HCT116 (cell line): ENCODE data around the gene TARBP1. TPM values are rescaled to one million over a fixed set of nuclear protein-coding genes. Genes with fewer than 3 reads are reported as not detected.

Experiments used
- ATAC-seq: fragments of 200-7000 bp; cut with Tn5 transposase; 2 replicates; pipeline ENCODE4 v1.9.1; 2020; ENCODE audit warnings: mild to moderate bottlenecking, moderate library complexity
- BruUV-seq: library from RNA; stranded (reverse); fragments of 400-500 nt; replicated peaks from 2 replicates; lab custom pipeline; 2021; lab: Mats Ljungman, UMichigan
- CTCF ChIA-PET: fragments of 300-600 bp; sonication (Branson Sonifier 250); formaldehyde crosslinking; loops from one replicate; lab custom pipeline; 2021; ENCODE audit warnings: antibody characterized with exemption; lab: Charles Lee
- POLR2A ChIA-PET: fragments of 300-600, 350-600 bp; sonication (Branson Sonifier 250); formaldehyde crosslinking; loops from one replicate; lab custom pipeline; 2021; ENCODE audit warnings: antibody characterized with exemption; lab: Charles Lee
- RAD21 ChIA-PET, 2 experiments: fragments of 300-600 bp; sonication (Branson Sonifier 250); formaldehyde crosslinking; loops; one replicate each; lab custom pipeline; 2023; ENCODE audit warnings: low total read pairs in 2 of 2; ENCODE audit not compliant: uncharacterized antibody in 2 of 2, unreplicated experiment in 2 of 2, low non-redundant PET in 1 of 2; lab: Charles Lee
- DNase-seq: peaks from one replicate; pipeline ENCODE4 v3.0.0-alpha.2; 2010; ENCODE audit warnings: low read depth, low spot score
- H2AFZ ChIP-seq: fragments of 200-600 bp; shearing (Covaris generic), sonication (generic); 2 replicates; pipeline ENCODE4 v1.6.1; 2017; ENCODE audit warnings: low read depth, mixed run types, mixed read lengths, antibody characterized with exemption, low read length; ENCODE audit not compliant: poor library complexity, severe bottlenecking
- H3K27ac ChIP-seq: 2 replicates; pipeline ENCODE4 v1.5.1; 2012; ENCODE audit warnings: low read depth, low read length
- H3K27me3 ChIP-seq: fragments of 200-600 bp; sonication (generic); 2 replicates; pipeline ENCODE4 v1.6.1; 2016; ENCODE audit warnings: mixed run types, low read length, mixed read lengths; ENCODE audit not compliant: insufficient read depth
- H3K36me3 ChIP-seq, 2 experiments: fragments of 200-500 bp in 1 of 2; fragments of 200-600 bp in 1 of 2; sonication (Bioruptor generic) in 1 of 2; sonication (generic) in 1 of 2; 2 replicates each; pipeline versions ENCODE4 v1.5.1 to v1.6.1; 2014 to 2016; ENCODE audit warnings: low read length in 2 of 2, inconsistent platforms in 1 of 2, mixed read lengths in 1 of 2, mixed run types in 1 of 2; ENCODE audit not compliant: insufficient read depth in 2 of 2, control insufficient read depth in 1 of 2
- H3K4me1 ChIP-seq, 2 experiments: fragments of 200-600 bp in 1 of 2; sonication (generic) in 1 of 2; 2 replicates each; pipeline versions ENCODE4 v1.5.1 to v1.6.1; 2012 to 2017; ENCODE audit warnings: low read length in 2 of 2, inconsistent platforms in 1 of 2, mild to moderate bottlenecking in 1 of 2, mixed read lengths in 1 of 2, mixed run types in 1 of 2, moderate library complexity in 1 of 2; ENCODE audit not compliant: insufficient read depth in 2 of 2, control insufficient read depth in 1 of 2
- H3K4me2 ChIP-seq: fragments of 200-600 bp; sonication (generic); 2 replicates; pipeline ENCODE4 v1.6.1; 2017; ENCODE audit warnings: mixed run types, low read length, mixed read lengths
- H3K4me3 ChIP-seq, 2 experiments: fragments of 200-600 bp in 1 of 2; sonication (generic) in 1 of 2; replicated peaks in 1 of 2; 2 replicates each; pipeline ENCODE4 v1.5.1; 2011 to 2016; ENCODE audit warnings: low read length in 2 of 2, control low read depth in 1 of 2, low read depth in 1 of 2, mild to moderate bottlenecking in 1 of 2, mixed read lengths in 1 of 2, mixed run types in 1 of 2
- H3K79me2 ChIP-seq: fragments of 200-600 bp; sonication (generic); 2 replicates; pipeline ENCODE4 v1.6.1; 2017; ENCODE audit warnings: mild to moderate bottlenecking, mixed run types, low read length, moderate library complexity, mixed read lengths; ENCODE audit not compliant: insufficient read depth
- H3K9ac ChIP-seq: fragments of 200-600 bp; sonication (generic); 2 replicates; pipeline ENCODE4 v1.6.1; 2016; ENCODE audit warnings: low read length, mixed read lengths
- H3K9me2 ChIP-seq: fragments of 200-600 bp; sonication (generic), shearing (Covaris generic); 2 replicates; pipeline ENCODE4 v1.6.1; 2017; ENCODE audit warnings: mixed run types, mild to moderate bottlenecking, moderate library complexity; ENCODE audit not compliant: insufficient read depth
- H3K9me3 ChIP-seq, 2 experiments: fragments of 200-500 bp in 1 of 2; fragments of 200-600 bp in 1 of 2; sonication (Bioruptor generic) in 1 of 2; sonication (generic) in 1 of 2; 2 replicates each; pipeline ENCODE4 v1.6.1; 2014 to 2017; ENCODE audit warnings: low read length in 2 of 2, mixed read lengths in 2 of 2, inconsistent platforms in 1 of 2, low read depth in 1 of 2, mild to moderate bottlenecking in 1 of 2, mixed run types in 1 of 2, moderate library complexity in 1 of 2; ENCODE audit not compliant: control insufficient read depth in 1 of 2, insufficient read depth in 1 of 2
- H4K20me1 ChIP-seq: fragments of 200-600 bp; sonication (generic), shearing (Covaris generic); 2 replicates; pipeline ENCODE4 v1.6.1; 2017; ENCODE audit warnings: mixed run types, mild to moderate bottlenecking, moderate library complexity; ENCODE audit not compliant: insufficient read depth
- CTCF ChIP-seq, 3 experiments: fragments of 200-600 bp in 1 of 3; sonication (generic) in 1 of 3; IDR thresholded peaks in 2 of 3; conservative IDR thresholded peaks in 1 of 3; 2 replicates each; pipeline ENCODE4 v1.5.1; 2012 to 2017; ENCODE audit warnings: low read depth in 2 of 3, low read length in 2 of 3, antibody characterized with exemption in 1 of 3, borderline replicate concordance in 1 of 3, control low read depth in 1 of 3, mild to moderate bottlenecking in 1 of 3, mixed read lengths in 1 of 3, mixed run types in 1 of 3, moderate library complexity in 1 of 3; ENCODE audit not compliant: insufficient read depth in 1 of 3
- EGR1 ChIP-seq: IDR thresholded peaks from 2 replicates; pipeline ENCODE4 v1.6.1; 2012; ENCODE audit warnings: low read depth
- EZH2 ChIP-seq: fragments of 200-600 bp; sonication (generic); IDR thresholded peaks from 2 replicates; pipeline ENCODE4 v1.6.1; 2017; ENCODE audit warnings: antibody characterized with exemption, mixed run types
- EZH2phosphoT487 ChIP-seq: fragments of 200-600 bp; IDR thresholded peaks from 2 replicates; pipeline ENCODE4 v1.6.1; 2018; ENCODE audit warnings: antibody characterized with exemption, borderline replicate concordance
- MAX ChIP-seq: IDR thresholded peaks from 2 replicates; pipeline ENCODE4 v1.6.1; 2012
- POLR2A ChIP-seq: IDR thresholded peaks from 2 replicates; pipeline ENCODE4 v1.7.0; 2011; ENCODE audit warnings: borderline replicate concordance; ENCODE audit not compliant: insufficient read depth, insufficient read length; ENCODE audit errors: extremely low read depth
- POLR2AphosphoS5 ChIP-seq: IDR thresholded peaks from 2 replicates; pipeline ENCODE4 v1.6.1; 2011; ENCODE audit warnings: mild to moderate bottlenecking, low read depth, low read length, moderate library complexity
- REST ChIP-seq: IDR thresholded peaks from 2 replicates; pipeline ENCODE4 v1.6.1; 2012; ENCODE audit warnings: low read depth
- SP1 ChIP-seq: IDR thresholded peaks from 2 replicates; pipeline ENCODE4 v1.6.1; 2012; ENCODE audit warnings: low read depth
- YY1 ChIP-seq: IDR thresholded peaks from 2 replicates; pipeline ENCODE4 v1.6.1; 2011; ENCODE audit warnings: low read length, low read depth, moderate library complexity, mild to moderate bottlenecking; ENCODE audit not compliant: insufficient replicate concordance; ENCODE audit errors: extremely low read depth
- ZBTB33 ChIP-seq: IDR thresholded peaks from 2 replicates; pipeline ENCODE4 v1.6.1; 2011; ENCODE audit warnings: mild to moderate bottlenecking, low read length, moderate library complexity; ENCODE audit not compliant: insufficient replicate concordance; ENCODE audit errors: extremely low read depth
- ZNF274 ChIP-seq: fragments of 200-500 bp; sonication (Bioruptor generic); IDR thresholded peaks from 2 replicates; pipeline ENCODE4 v1.6.1; 2014; ENCODE audit warnings: mild to moderate bottlenecking, low read depth, low read length, inconsistent platforms
- intact Hi-C: fragments of 100-400 bp; cut with micrococcal nuclease; formaldehyde crosslinking; loops from 2 replicates; pipeline ENCODE4 v1.10.0; 2022
- total RNA-seq: library from RNA; stranded (reverse); gene quantifications from one replicate; pipeline ENCODE4 v1.2.1, GENCODE V29; 2021; ENCODE audit not compliant: unreplicated experiment

The TARBP1 gene
- total RNA-seq, 1 experiment from 2014 or later: 17.2 TPM

GRCh38 chr1:234413990-234414389 is 65.0 kb downstream of the TARBP1 start:
- H3K27ac ChIP-seq: no peak overlapping the region
- no peak for ATAC-seq

GRCh38 chr1:234413485-234413884 is 65.5 kb downstream of the TARBP1 start:
- POLR2A ChIA-PET: no interaction called here
- Histone ChIP-seq H3K79me2 (no peaks in the 10 kb centered on the region), H2AFZ (no peak overlapping the region), H3K9me3 (no peaks in the 10 kb centered on the region), H3K9ac (no peak overlapping the region), H3K27me3 (no peaks in the 10 kb centered on the region), H3K36me3 (no peaks in the 10 kb centered on the region), H3K4me1 (no peaks in the 10 kb centered on the region), H3K9me2 (no peaks in the 10 kb centered on the region), H3K4me3 (no peak overlapping the region), H3K4me2 (no peak overlapping the region), H3K27ac (no peak overlapping the region), H4K20me1 (no peaks in the 10 kb centered on the region)
- RAD21 ChIA-PET: no interaction called here
- DNase-seq (no peak), ATAC-seq (no peak)
- intact Hi-C loops: no loop called here
- CTCF ChIA-PET: no interaction called here
- BruUV-seq: no TSS peak
- TF ChIP-seq REST: no peak
- TF ChIP-seq EZH2: no peak
- TF ChIP-seq ZBTB33: no peak
- no peak for TF ChIP-seq CTCF (IDR thresholded peaks at IDR 0.05 in 2 of 3, conservative IDR thresholded peaks at IDR 0.05 in 1 of 3; ENCODE audit: borderline replicate concordance in 1 of 3, insufficient read depth in 1 of 3, low read depth in 2 of 3, low read length in 2 of 3)
- no peak for TF ChIP-seq EZH2phosphoT487
- no peak for TF ChIP-seq EGR1
- no peak for TF ChIP-seq POLR2A
- TF ChIP-seq YY1: no peak
- no peak for TF ChIP-seq ZNF274
- TF ChIP-seq MAX: no peak

More at GRCh38 chr1:234413990-234414389, 65.0 kb downstream of the TARBP1 start:
- no peaks in the 10 kb centered on the region for H3K9me2 ChIP-seq
- no peaks in the 10 kb centered on the region for H3K4me1 ChIP-seq
- ChIA-PET CTCF (no interaction called here), RAD21 (no interaction called here), POLR2A (no interaction called here)
- DNase-seq: no peak
- H3K4me3 ChIP-seq: no peak overlapping the region
- BruUV-seq: no TSS peak
- H3K36me3 ChIP-seq: no peaks in the 10 kb centered on the region
- no peak overlapping the region for H3K9ac ChIP-seq
- intact Hi-C loops: no loop called here
- H3K27me3 ChIP-seq: no peaks in the 10 kb centered on the region
- no peaks in the 10 kb centered on the region for H3K79me2 ChIP-seq
- no peaks in the 10 kb centered on the region for H4K20me1 ChIP-seq
- TF ChIP-seq EZH2phosphoT487 (no peak), SP1 (no peak), POLR2AphosphoS5 (no peak)
- no peaks in the 10 kb centered on the region for H3K9me3 ChIP-seq
- H2AFZ ChIP-seq: no peak overlapping the region
- no peak overlapping the region for H3K4me2 ChIP-seq
